Measurements from ENCODE around the gene FSTL4.

FSTL4 gene

GRCh38 chr5:133444711-133445110 lies 167.6 kb downstream of the FSTL4 start:
- H3K27ac ChIP-seq (ENCODE audit: low read length), result no peak overlapping the region
- no peak overlapping the region for H2AFZ ChIP-seq (ENCODE audit: low read depth, low read length)
- no peaks in the 10 kb centered on the region for H3K4me1 ChIP-seq (ENCODE audit: insufficient read depth, low read length)
- no peak for TF ChIP-seq EZH2 (IDR thresholded peaks at IDR 0.05; ENCODE audit: borderline replicate concordance, low read depth, low read length, severe bottlenecking)
- TF ChIP-seq CTCF (IDR thresholded peaks at IDR 0.05; ENCODE audit: borderline replicate concordance, extremely low read depth, low read length, poor library complexity, severe bottlenecking), result no peak
- DNase-seq (no peak), ATAC-seq (ENCODE audit: insufficient read depth, low read depth) (no peak)
- no peaks in the 10 kb centered on the region for H3K27me3 ChIP-seq (ENCODE audit: insufficient read depth, low read length, poor library complexity)
- H3K4me3 ChIP-seq (ENCODE audit: low read depth in 1 of 2, low read length in 2 of 2), result no peak overlapping the region
- no peaks in the 10 kb centered on the region for H3K79me2 ChIP-seq (ENCODE audit: insufficient read depth, low read length)
- no peak overlapping the region for H3K4me2 ChIP-seq (ENCODE audit: insufficient read depth, low read length)
- no peaks in the 10 kb centered on the region for H3K9me3 ChIP-seq (ENCODE audit: insufficient read depth, low read length, severe bottlenecking)
- H3K9ac ChIP-seq (ENCODE audit: low read depth, low read length), result no peak overlapping the region
- H4K20me1 ChIP-seq (ENCODE audit: insufficient read depth, low read length), result no peaks in the 10 kb centered on the region
- H3K36me3 ChIP-seq (ENCODE audit: insufficient read depth, low read length), result no peaks in the 10 kb centered on the region

- no peaks in the 10 kb centered on the region for H3K4me1 ChIP-seq (ENCODE audit: insufficient read depth, low read length)
- no peak overlapping the region for H3K9ac ChIP-seq (ENCODE audit: low read depth, low read length)
- H3K4me2 ChIP-seq (ENCODE audit: insufficient read depth, low read length), result no peak overlapping the region
- H2AFZ ChIP-seq (ENCODE audit: low read depth, low read length), result no peak overlapping the region
- H3K9me3 ChIP-seq (ENCODE audit: insufficient read depth, low read length, severe bottlenecking), result no peaks in the 10 kb centered on the region
- DNase-seq (no peak), ATAC-seq (ENCODE audit: insufficient read depth, low read depth) (no peak)
- TF ChIP-seq EZH2 (IDR thresholded peaks at IDR 0.05; ENCODE audit: borderline replicate concordance, low read depth, low read length, severe bottlenecking) (no peak), CTCF (IDR thresholded peaks at IDR 0.05; ENCODE audit: borderline replicate concordance, extremely low read depth, low read length, poor library complexity, severe bottlenecking) (no peak)
- no peaks in the 10 kb centered on the region for H3K79me2 ChIP-seq (ENCODE audit: insufficient read depth, low read length)
- H3K27ac ChIP-seq (ENCODE audit: low read length), result no peak overlapping the region
- H3K4me3 ChIP-seq (ENCODE audit: low read depth in 1 of 2, low read length in 2 of 2), result no peak overlapping the region
- no peaks in the 10 kb centered on the region for H4K20me1 ChIP-seq (ENCODE audit: insufficient read depth, low read length)
- peaks cover 5% of the 10 kb centered on the region for H3K27me3 ChIP-seq (ENCODE audit: insufficient read depth, low read length, poor library complexity)
- no peaks in the 10 kb centered on the region for H3K36me3 ChIP-seq (ENCODE audit: insufficient read depth, low read length)
Observed at GRCh38 chr5:133441166-133441815, 171.1 kb downstream of the FSTL4 start.

DNA sequence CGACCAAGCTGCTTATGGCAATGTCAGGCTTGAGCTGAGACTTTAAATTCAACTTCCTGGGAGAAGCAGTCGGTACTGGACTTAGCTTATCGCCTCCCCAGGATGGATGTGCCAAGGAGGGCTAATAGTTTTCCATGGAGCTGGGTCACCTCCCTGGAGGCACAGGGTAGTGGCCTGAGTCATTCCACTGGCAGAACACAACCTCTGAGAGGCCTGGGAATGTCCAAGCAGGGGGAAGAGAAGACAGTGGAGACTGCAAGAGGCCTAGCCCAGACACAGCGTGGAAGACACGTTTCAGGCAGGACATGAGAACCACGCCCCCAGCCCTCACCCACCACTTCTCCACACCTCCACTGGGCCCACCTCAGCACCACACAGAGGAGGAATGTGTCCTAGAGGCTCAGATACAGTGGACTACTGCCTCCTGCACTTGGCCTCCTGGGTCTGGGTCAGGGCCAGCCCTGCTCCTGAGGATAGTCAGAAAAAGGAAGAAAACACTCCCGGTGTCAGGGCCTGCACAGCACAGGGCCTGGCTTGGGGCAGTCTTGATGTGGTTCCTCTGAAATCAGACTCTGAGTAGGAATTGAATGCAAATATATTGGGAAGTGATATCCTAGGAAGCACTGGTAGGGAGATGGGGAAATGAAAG lies 171.8 kb downstream of the FSTL4 start:
- Histone ChIP-seq H4K20me1 (ENCODE audit: insufficient read depth, low read length) (no peaks in the 10 kb centered on the region), H3K4me1 (ENCODE audit: insufficient read depth, low read length) (no peaks in the 10 kb centered on the region), H3K27ac (ENCODE audit: low read length) (no peak overlapping the region), H3K4me2 (ENCODE audit: insufficient read depth, low read length) (no peak overlapping the region), H3K27me3 (ENCODE audit: insufficient read depth, low read length, poor library complexity) (peaks cover 5% of the 10 kb centered on the region), H3K9me3 (ENCODE audit: insufficient read depth, low read length, severe bottlenecking) (no peaks in the 10 kb centered on the region), H2AFZ (ENCODE audit: low read depth, low read length) (no peak overlapping the region), H3K9ac (ENCODE audit: low read depth, low read length) (no peak overlapping the region), H3K4me3 (ENCODE audit: low read depth in 1 of 2, low read length in 2 of 2) (no peak overlapping the region), H3K36me3 (ENCODE audit: insufficient read depth, low read length) (no peaks in the 10 kb centered on the region), H3K79me2 (ENCODE audit: insufficient read depth, low read length) (no peaks in the 10 kb centered on the region)
- no peak for ATAC-seq (ENCODE audit: insufficient read depth, low read depth)
- TF ChIP-seq CTCF (IDR thresholded peaks at IDR 0.05; ENCODE audit: borderline replicate concordance, extremely low read depth, low read length, poor library complexity, severe bottlenecking), result no peak
- no peak for TF ChIP-seq EZH2 (IDR thresholded peaks at IDR 0.05; ENCODE audit: borderline replicate concordance, low read depth, low read length, severe bottlenecking)
- DNase-seq, result no peak
